ENCODE measurements around the gene TOP3B. TPM values are rescaled to one million over a fixed set of nuclear protein-coding genes. Genes with fewer than 3 reads are reported as not detected.

The TOP3B gene
- polyA plus RNA-seq, 3 donors from 2014 or later: 8.4 to 17.2 (median 9.7) TPM

GRCh38 chr22:21907638-21908522 is 74.7 kb downstream of the TOP3B start:
- no peak overlapping the region for H3K4me3 Mint-ChIP-seq
- no peaks in the 10 kb centered on the region for H3K4me1 Mint-ChIP-seq
- DNase-seq: no peak
- no peaks in the 10 kb centered on the region for H3K9me3 Mint-ChIP-seq
- no peak overlapping the region for H3K27ac Mint-ChIP-seq
- H3K27me3 Mint-ChIP-seq (ENCODE audit: low read depth in 3 of 3): peaks cover 0 to 2% (median 0%) of the 10 kb centered on the region in 3 donors
- H3K36me3 Mint-ChIP-seq: peaks cover 0 to 5% (median 3%) of the 10 kb centered on the region in 3 donors

Other genes starting within 250 kb of the TOP3B start
- 100 to 1,000 TPM in 2 of 3 donors, 10 to 100 TPM in 1; 72.9 to 100 (median 100) TPM for gene YPEL1, start 247.0 kb downstream of the TOP3B start, polyA plus RNA-seq
- 100 to 1,000 TPM; 151 to 168 (median 162) TPM for gene MAPK1, start 115.1 kb downstream of the TOP3B start, polyA plus RNA-seq
- gene PPM1F, start 29.9 kb downstream of the TOP3B start, polyA plus RNA-seq: 10 to 100 TPM in 1 of 3 donors, 1 to 10 TPM in 2; 5.5 to 13.6 (median 8.0) TPM

All from immature natural killer cell (primary cell).